HCT116 (cell line): Measurements from ENCODE around the gene PADI2. TPM values are rescaled to one million over a fixed set of nuclear protein-coding genes. Genes with fewer than 3 reads are reported as not detected.

Experiments
- ATAC-seq: fragments of 200-7000 bp; cut with Tn5 transposase; 2 replicates; pipeline ENCODE4 v1.9.1; 2020; ENCODE audit warnings: mild to moderate bottlenecking, moderate library complexity
- BruUV-seq: library from RNA; stranded (reverse); fragments of 400-500 nt; replicated peaks from 2 replicates; lab custom pipeline; 2021; lab: Mats Ljungman, UMichigan
- CTCF ChIA-PET: fragments of 300-600 bp; sonication (Branson Sonifier 250); formaldehyde crosslinking; loops from one replicate; lab custom pipeline; 2021; ENCODE audit warnings: antibody characterized with exemption; lab: Charles Lee
- POLR2A ChIA-PET: fragments of 300-600, 350-600 bp; sonication (Branson Sonifier 250); formaldehyde crosslinking; loops from one replicate; lab custom pipeline; 2021; ENCODE audit warnings: antibody characterized with exemption; lab: Charles Lee
- RAD21 ChIA-PET, 2 experiments: fragments of 300-600 bp; sonication (Branson Sonifier 250); formaldehyde crosslinking; loops; one replicate each; lab custom pipeline; 2023; ENCODE audit warnings: low total read pairs in 2 of 2; ENCODE audit not compliant: uncharacterized antibody in 2 of 2, unreplicated experiment in 2 of 2, low non-redundant PET in 1 of 2; lab: Charles Lee
- DNase-seq: peaks from one replicate; pipeline ENCODE4 v3.0.0-alpha.2; 2010; ENCODE audit warnings: low read depth, low spot score
- H2AFZ ChIP-seq: fragments of 200-600 bp; shearing (Covaris generic), sonication (generic); 2 replicates; pipeline ENCODE4 v1.6.1; 2017; ENCODE audit warnings: low read depth, mixed run types, mixed read lengths, antibody characterized with exemption, low read length; ENCODE audit not compliant: poor library complexity, severe bottlenecking
- H3K27ac ChIP-seq: 2 replicates; pipeline ENCODE4 v1.5.1; 2012; ENCODE audit warnings: low read depth, low read length
- H3K27me3 ChIP-seq: fragments of 200-600 bp; sonication (generic); 2 replicates; pipeline ENCODE4 v1.6.1; 2016; ENCODE audit warnings: mixed run types, low read length, mixed read lengths; ENCODE audit not compliant: insufficient read depth
- H3K36me3 ChIP-seq, 2 experiments: fragments of 200-500 bp in 1 of 2; fragments of 200-600 bp in 1 of 2; sonication (Bioruptor generic) in 1 of 2; sonication (generic) in 1 of 2; 2 replicates each; pipeline versions ENCODE4 v1.5.1 to v1.6.1; 2014 to 2016; ENCODE audit warnings: low read length in 2 of 2, inconsistent platforms in 1 of 2, mixed read lengths in 1 of 2, mixed run types in 1 of 2; ENCODE audit not compliant: insufficient read depth in 2 of 2, control insufficient read depth in 1 of 2
- H3K4me1 ChIP-seq, 2 experiments: fragments of 200-600 bp in 1 of 2; sonication (generic) in 1 of 2; 2 replicates each; pipeline versions ENCODE4 v1.5.1 to v1.6.1; 2012 to 2017; ENCODE audit warnings: low read length in 2 of 2, inconsistent platforms in 1 of 2, mild to moderate bottlenecking in 1 of 2, mixed read lengths in 1 of 2, mixed run types in 1 of 2, moderate library complexity in 1 of 2; ENCODE audit not compliant: insufficient read depth in 2 of 2, control insufficient read depth in 1 of 2
- H3K4me2 ChIP-seq: fragments of 200-600 bp; sonication (generic); 2 replicates; pipeline ENCODE4 v1.6.1; 2017; ENCODE audit warnings: mixed run types, low read length, mixed read lengths
- H3K4me3 ChIP-seq, 2 experiments: fragments of 200-600 bp in 1 of 2; sonication (generic) in 1 of 2; replicated peaks in 1 of 2; 2 replicates each; pipeline ENCODE4 v1.5.1; 2011 to 2016; ENCODE audit warnings: low read length in 2 of 2, control low read depth in 1 of 2, low read depth in 1 of 2, mild to moderate bottlenecking in 1 of 2, mixed read lengths in 1 of 2, mixed run types in 1 of 2
- H3K79me2 ChIP-seq: fragments of 200-600 bp; sonication (generic); 2 replicates; pipeline ENCODE4 v1.6.1; 2017; ENCODE audit warnings: mild to moderate bottlenecking, mixed run types, low read length, moderate library complexity, mixed read lengths; ENCODE audit not compliant: insufficient read depth
- H3K9ac ChIP-seq: fragments of 200-600 bp; sonication (generic); 2 replicates; pipeline ENCODE4 v1.6.1; 2016; ENCODE audit warnings: low read length, mixed read lengths
- H3K9me2 ChIP-seq: fragments of 200-600 bp; sonication (generic), shearing (Covaris generic); 2 replicates; pipeline ENCODE4 v1.6.1; 2017; ENCODE audit warnings: mixed run types, mild to moderate bottlenecking, moderate library complexity; ENCODE audit not compliant: insufficient read depth
- H3K9me3 ChIP-seq, 2 experiments: fragments of 200-500 bp in 1 of 2; fragments of 200-600 bp in 1 of 2; sonication (Bioruptor generic) in 1 of 2; sonication (generic) in 1 of 2; 2 replicates each; pipeline ENCODE4 v1.6.1; 2014 to 2017; ENCODE audit warnings: low read length in 2 of 2, mixed read lengths in 2 of 2, inconsistent platforms in 1 of 2, low read depth in 1 of 2, mild to moderate bottlenecking in 1 of 2, mixed run types in 1 of 2, moderate library complexity in 1 of 2; ENCODE audit not compliant: control insufficient read depth in 1 of 2, insufficient read depth in 1 of 2
- H4K20me1 ChIP-seq: fragments of 200-600 bp; sonication (generic), shearing (Covaris generic); 2 replicates; pipeline ENCODE4 v1.6.1; 2017; ENCODE audit warnings: mixed run types, mild to moderate bottlenecking, moderate library complexity; ENCODE audit not compliant: insufficient read depth
- CBX3 ChIP-seq: IDR thresholded peaks from 2 replicates; pipeline ENCODE4 v1.6.1; 2012; ENCODE audit warnings: low read depth
- CEBPB ChIP-seq: IDR thresholded peaks from 2 replicates; pipeline ENCODE4 v1.6.1; 2012; ENCODE audit warnings: low read depth
- EGR1 ChIP-seq: IDR thresholded peaks from 2 replicates; pipeline ENCODE4 v1.6.1; 2012; ENCODE audit warnings: low read depth
- ELF1 ChIP-seq: IDR thresholded peaks from 2 replicates; pipeline ENCODE4 v1.6.1; 2012; ENCODE audit warnings: low read depth, borderline replicate concordance
- EZH2 ChIP-seq: fragments of 200-600 bp; sonication (generic); IDR thresholded peaks from 2 replicates; pipeline ENCODE4 v1.6.1; 2017; ENCODE audit warnings: antibody characterized with exemption, mixed run types
- EZH2phosphoT487 ChIP-seq: fragments of 200-600 bp; IDR thresholded peaks from 2 replicates; pipeline ENCODE4 v1.6.1; 2018; ENCODE audit warnings: antibody characterized with exemption, borderline replicate concordance
- JUND ChIP-seq: IDR thresholded peaks from 2 replicates; pipeline ENCODE4 v1.6.1; 2012
- POLR2A ChIP-seq: IDR thresholded peaks from 2 replicates; pipeline ENCODE4 v1.7.0; 2011; ENCODE audit warnings: borderline replicate concordance; ENCODE audit not compliant: insufficient read depth, insufficient read length; ENCODE audit errors: extremely low read depth
- POLR2AphosphoS5 ChIP-seq: IDR thresholded peaks from 2 replicates; pipeline ENCODE4 v1.6.1; 2011; ENCODE audit warnings: mild to moderate bottlenecking, low read depth, low read length, moderate library complexity
- RAD21 ChIP-seq: IDR thresholded peaks from 2 replicates; pipeline ENCODE4 v1.6.1; 2012; ENCODE audit warnings: low read depth, mild to moderate bottlenecking
- SIN3A ChIP-seq: IDR thresholded peaks from 2 replicates; pipeline ENCODE4 v1.6.1; 2012; ENCODE audit warnings: low read depth
- SRF ChIP-seq: IDR thresholded peaks from 2 replicates; pipeline ENCODE4 v1.6.1; 2012; ENCODE audit warnings: low read depth
- TCF7L2 ChIP-seq: IDR thresholded peaks from 2 replicates; pipeline ENCODE4 v1.7.0; 2011; ENCODE audit warnings: borderline replicate concordance, inconsistent platforms; ENCODE audit not compliant: insufficient read depth, insufficient read length; ENCODE audit errors: extremely low read depth
- intact Hi-C: fragments of 100-400 bp; cut with micrococcal nuclease; formaldehyde crosslinking; loops from 2 replicates; pipeline ENCODE4 v1.10.0; 2022
- total RNA-seq: library from RNA; stranded (reverse); gene quantifications from one replicate; pipeline ENCODE4 v1.2.1, GENCODE V29; 2021; ENCODE audit not compliant: unreplicated experiment
- TF ChIP-seq, protein P1 (sequence below): IDR thresholded peaks from 2 replicates; pipeline ENCODE4 v1.6.1; 2012
- TF ChIP-seq, protein P2 (sequence below): IDR thresholded peaks from 2 replicates; pipeline ENCODE4 v1.6.1; 2012; ENCODE audit warnings: low read depth
- TF ChIP-seq, protein P3 (sequence below), 3 experiments: fragments of 200-600 bp in 1 of 3; sonication (generic) in 1 of 3; IDR thresholded peaks in 2 of 3; conservative IDR thresholded peaks in 1 of 3; 2 replicates each; pipeline ENCODE4 v1.5.1; 2012 to 2017; ENCODE audit warnings: low read depth in 2 of 3, low read length in 2 of 3, antibody characterized with exemption in 1 of 3, borderline replicate concordance in 1 of 3, control low read depth in 1 of 3, mild to moderate bottlenecking in 1 of 3, mixed read lengths in 1 of 3, mixed run types in 1 of 3, moderate library complexity in 1 of 3; ENCODE audit not compliant: insufficient read depth in 1 of 3
- TF ChIP-seq, protein P4 (sequence below): IDR thresholded peaks from 2 replicates; pipeline ENCODE4 v1.6.1; 2012
- TF ChIP-seq, protein P5 (sequence below): IDR thresholded peaks from 2 replicates; pipeline ENCODE4 v1.6.1; 2011; ENCODE audit warnings: mild to moderate bottlenecking, low read length, moderate library complexity; ENCODE audit not compliant: insufficient replicate concordance; ENCODE audit errors: extremely low read depth

Gene PADI2
- total RNA-seq, 1 experiment from 2014 or later: 2.7 TPM

DNA sequence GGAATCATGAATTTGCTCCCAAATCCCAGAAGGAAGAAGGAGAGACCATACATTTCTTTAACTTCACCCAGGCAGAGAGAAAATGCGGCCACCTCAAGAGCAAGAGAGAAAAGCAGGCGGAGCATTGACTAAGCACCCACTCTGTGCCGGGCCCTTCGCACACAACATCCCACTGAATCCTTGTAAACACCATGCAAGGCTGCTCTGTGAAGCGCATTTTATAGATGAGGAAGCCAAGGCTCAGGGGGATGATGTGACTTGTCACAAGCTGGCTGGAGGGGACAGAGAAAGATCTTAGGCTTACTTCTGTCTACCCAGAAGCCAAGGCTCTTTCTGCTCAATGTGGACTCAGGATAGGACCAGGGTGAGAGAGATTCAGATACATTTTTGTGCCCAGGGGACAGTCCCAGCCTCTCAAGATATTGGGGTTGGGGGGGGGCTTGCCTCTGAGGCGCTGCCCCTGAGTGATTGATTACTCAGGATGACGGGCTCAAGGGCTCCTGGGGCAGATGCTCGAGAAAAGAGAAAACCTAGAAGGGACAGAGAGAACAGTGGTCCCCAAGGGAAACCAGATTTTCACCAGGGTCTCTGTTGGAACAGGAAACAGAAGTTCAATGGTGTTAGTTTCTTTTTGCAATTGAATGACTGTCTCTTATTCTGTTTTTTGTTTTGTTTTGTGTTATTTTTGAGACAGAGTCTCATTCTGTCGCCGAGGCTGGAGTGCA is 19.5 kb downstream of the PADI2 start:
- no peaks in the 10 kb centered on the region for H4K20me1 ChIP-seq
- intact Hi-C loops: no loop called here
- CTCF ChIA-PET: interaction anchor here (1.1 kb wide), 1 partner anchor 25 kb away, joined by 3 read pairs; no protein-coding TSS in a partner anchor
- TF ChIP-seq JUND (no peak), CBX3 (no peak), SRF (no peak), ELF1 (no peak), EZH2 (no peak), TCF7L2 (no peak), SIN3A (no peak), POLR2AphosphoS5 (no peak), RAD21 (no peak), CEBPB (no peak), EGR1 (no peak), EZH2phosphoT487 (no peak), POLR2A (no peak)
- TF ChIP-seq, protein P1, sequence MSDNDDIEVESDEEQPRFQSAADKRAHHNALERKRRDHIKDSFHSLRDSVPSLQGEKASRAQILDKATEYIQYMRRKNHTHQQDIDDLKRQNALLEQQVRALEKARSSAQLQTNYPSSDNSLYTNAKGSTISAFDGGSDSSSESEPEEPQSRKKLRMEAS: no peak
- TF ChIP-seq, protein P2, sequence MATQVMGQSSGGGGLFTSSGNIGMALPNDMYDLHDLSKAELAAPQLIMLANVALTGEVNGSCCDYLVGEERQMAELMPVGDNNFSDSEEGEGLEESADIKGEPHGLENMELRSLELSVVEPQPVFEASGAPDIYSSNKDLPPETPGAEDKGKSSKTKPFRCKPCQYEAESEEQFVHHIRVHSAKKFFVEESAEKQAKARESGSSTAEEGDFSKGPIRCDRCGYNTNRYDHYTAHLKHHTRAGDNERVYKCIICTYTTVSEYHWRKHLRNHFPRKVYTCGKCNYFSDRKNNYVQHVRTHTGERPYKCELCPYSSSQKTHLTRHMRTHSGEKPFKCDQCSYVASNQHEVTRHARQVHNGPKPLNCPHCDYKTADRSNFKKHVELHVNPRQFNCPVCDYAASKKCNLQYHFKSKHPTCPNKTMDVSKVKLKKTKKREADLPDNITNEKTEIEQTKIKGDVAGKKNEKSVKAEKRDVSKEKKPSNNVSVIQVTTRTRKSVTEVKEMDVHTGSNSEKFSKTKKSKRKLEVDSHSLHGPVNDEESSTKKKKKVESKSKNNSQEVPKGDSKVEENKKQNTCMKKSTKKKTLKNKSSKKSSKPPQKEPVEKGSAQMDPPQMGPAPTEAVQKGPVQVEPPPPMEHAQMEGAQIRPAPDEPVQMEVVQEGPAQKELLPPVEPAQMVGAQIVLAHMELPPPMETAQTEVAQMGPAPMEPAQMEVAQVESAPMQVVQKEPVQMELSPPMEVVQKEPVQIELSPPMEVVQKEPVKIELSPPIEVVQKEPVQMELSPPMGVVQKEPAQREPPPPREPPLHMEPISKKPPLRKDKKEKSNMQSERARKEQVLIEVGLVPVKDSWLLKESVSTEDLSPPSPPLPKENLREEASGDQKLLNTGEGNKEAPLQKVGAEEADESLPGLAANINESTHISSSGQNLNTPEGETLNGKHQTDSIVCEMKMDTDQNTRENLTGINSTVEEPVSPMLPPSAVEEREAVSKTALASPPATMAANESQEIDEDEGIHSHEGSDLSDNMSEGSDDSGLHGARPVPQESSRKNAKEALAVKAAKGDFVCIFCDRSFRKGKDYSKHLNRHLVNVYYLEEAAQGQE: no peak
- TF ChIP-seq, protein P3, sequence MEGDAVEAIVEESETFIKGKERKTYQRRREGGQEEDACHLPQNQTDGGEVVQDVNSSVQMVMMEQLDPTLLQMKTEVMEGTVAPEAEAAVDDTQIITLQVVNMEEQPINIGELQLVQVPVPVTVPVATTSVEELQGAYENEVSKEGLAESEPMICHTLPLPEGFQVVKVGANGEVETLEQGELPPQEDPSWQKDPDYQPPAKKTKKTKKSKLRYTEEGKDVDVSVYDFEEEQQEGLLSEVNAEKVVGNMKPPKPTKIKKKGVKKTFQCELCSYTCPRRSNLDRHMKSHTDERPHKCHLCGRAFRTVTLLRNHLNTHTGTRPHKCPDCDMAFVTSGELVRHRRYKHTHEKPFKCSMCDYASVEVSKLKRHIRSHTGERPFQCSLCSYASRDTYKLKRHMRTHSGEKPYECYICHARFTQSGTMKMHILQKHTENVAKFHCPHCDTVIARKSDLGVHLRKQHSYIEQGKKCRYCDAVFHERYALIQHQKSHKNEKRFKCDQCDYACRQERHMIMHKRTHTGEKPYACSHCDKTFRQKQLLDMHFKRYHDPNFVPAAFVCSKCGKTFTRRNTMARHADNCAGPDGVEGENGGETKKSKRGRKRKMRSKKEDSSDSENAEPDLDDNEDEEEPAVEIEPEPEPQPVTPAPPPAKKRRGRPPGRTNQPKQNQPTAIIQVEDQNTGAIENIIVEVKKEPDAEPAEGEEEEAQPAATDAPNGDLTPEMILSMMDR (IDR thresholded peaks at IDR 0.05 in 2 of 3, conservative IDR thresholded peaks at IDR 0.05 in 1 of 3; ENCODE audit: borderline replicate concordance in 1 of 3, insufficient read depth in 1 of 3, low read depth in 2 of 3, low read length in 2 of 3): no peak
- TF ChIP-seq, protein P4, sequence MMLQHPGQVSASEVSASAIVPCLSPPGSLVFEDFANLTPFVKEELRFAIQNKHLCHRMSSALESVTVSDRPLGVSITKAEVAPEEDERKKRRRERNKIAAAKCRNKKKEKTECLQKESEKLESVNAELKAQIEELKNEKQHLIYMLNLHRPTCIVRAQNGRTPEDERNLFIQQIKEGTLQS: no peak
- TF ChIP-seq, protein P5, sequence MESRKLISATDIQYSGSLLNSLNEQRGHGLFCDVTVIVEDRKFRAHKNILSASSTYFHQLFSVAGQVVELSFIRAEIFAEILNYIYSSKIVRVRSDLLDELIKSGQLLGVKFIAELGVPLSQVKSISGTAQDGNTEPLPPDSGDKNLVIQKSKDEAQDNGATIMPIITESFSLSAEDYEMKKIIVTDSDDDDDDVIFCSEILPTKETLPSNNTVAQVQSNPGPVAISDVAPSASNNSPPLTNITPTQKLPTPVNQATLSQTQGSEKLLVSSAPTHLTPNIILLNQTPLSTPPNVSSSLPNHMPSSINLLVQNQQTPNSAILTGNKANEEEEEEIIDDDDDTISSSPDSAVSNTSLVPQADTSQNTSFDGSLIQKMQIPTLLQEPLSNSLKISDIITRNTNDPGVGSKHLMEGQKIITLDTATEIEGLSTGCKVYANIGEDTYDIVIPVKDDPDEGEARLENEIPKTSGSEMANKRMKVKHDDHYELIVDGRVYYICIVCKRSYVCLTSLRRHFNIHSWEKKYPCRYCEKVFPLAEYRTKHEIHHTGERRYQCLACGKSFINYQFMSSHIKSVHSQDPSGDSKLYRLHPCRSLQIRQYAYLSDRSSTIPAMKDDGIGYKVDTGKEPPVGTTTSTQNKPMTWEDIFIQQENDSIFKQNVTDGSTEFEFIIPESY: no peak
- no peak overlapping the region for H3K4me2 ChIP-seq
- no peaks in the 10 kb centered on the region for H3K79me2 ChIP-seq
- H3K4me3 ChIP-seq: no peak overlapping the region
- DNase-seq (no peak), ATAC-seq (no peak)
- no peak overlapping the region for H2AFZ ChIP-seq
- no peaks in the 10 kb centered on the region for H3K27me3 ChIP-seq
- H3K4me1 ChIP-seq: peaks cover 0 to 5% of the 10 kb centered on the region in 2 experiments; a peak in 1 of 4 replicates
- BruUV-seq: no TSS peak
- H3K36me3 ChIP-seq: no peaks in the 10 kb centered on the region
- POLR2A ChIA-PET: no interaction called here
- no peaks in the 10 kb centered on the region for H3K9me3 ChIP-seq
- no peaks in the 10 kb centered on the region for H3K9me2 ChIP-seq
- RAD21 ChIA-PET: no interaction called here
- no peak overlapping the region for H3K9ac ChIP-seq
- H3K27ac ChIP-seq: no peak overlapping the region
